H9 (cell line): Measurements from ENCODE around the gene ALDH9A1. TPM values are rescaled to one million over a fixed set of nuclear protein-coding genes. Genes with fewer than 3 reads are reported as not detected.
A peak's percentile ranks its signal among the peaks of the same experiment; 100 is the strongest.

Experiments used
- DNase-seq: peaks from one replicate; pipeline ENCODE4 v3.0.0-alpha.2; 2017
- H2AFZ ChIP-seq: one replicate; pipeline ENCODE4 v1.6.1; 2013; ENCODE audit warnings: mild to moderate bottlenecking, low read length, control low read depth, moderate library complexity
- H2AK5ac ChIP-seq: 2 replicates; pipeline ENCODE4 v1.6.1; 2013; ENCODE audit warnings: low read length, control low read depth, mixed read lengths; ENCODE audit not compliant: insufficient read length
- H2BK120ac ChIP-seq: one replicate; pipeline ENCODE4 v1.6.1; 2013; ENCODE audit warnings: low read depth, mild to moderate bottlenecking, low read length, control low read depth, inconsistent platforms; ENCODE audit not compliant: poor library complexity, severe bottlenecking
- H2BK12ac ChIP-seq: 2 replicates; pipeline ENCODE4 v1.6.1; 2013; ENCODE audit warnings: low read length, control low read depth, mixed read lengths, low read depth; ENCODE audit not compliant: insufficient read length
- H2BK15ac ChIP-seq: 2 replicates; pipeline ENCODE4 v1.6.1; 2013; ENCODE audit warnings: low read depth, low read length, control low read depth
- H2BK20ac ChIP-seq: one replicate; pipeline ENCODE4 v1.6.1; 2013; ENCODE audit warnings: low read depth, mild to moderate bottlenecking, low read length, control low read depth, inconsistent platforms; ENCODE audit not compliant: poor library complexity, severe bottlenecking
- H2BK5ac ChIP-seq: 2 replicates; pipeline ENCODE4 v1.6.1; 2013; ENCODE audit warnings: low read length, control low read depth, mixed read lengths; ENCODE audit not compliant: insufficient read length
- H3K14ac ChIP-seq: 2 replicates; pipeline ENCODE4 v1.6.1; 2013; ENCODE audit warnings: low read length, control low read depth; ENCODE audit not compliant: insufficient read depth
- H3K18ac ChIP-seq: 2 replicates; pipeline ENCODE4 v1.6.1; 2013; ENCODE audit warnings: low read depth, mild to moderate bottlenecking, mixed read lengths, low read length, control low read depth; ENCODE audit not compliant: insufficient read length
- H3K23ac ChIP-seq: 2 replicates; pipeline ENCODE4 v1.6.1; 2013; ENCODE audit warnings: low read length, control low read depth, mixed read lengths, low read depth; ENCODE audit not compliant: insufficient read length
- H3K23me2 ChIP-seq: 2 replicates; pipeline ENCODE4 v1.6.1; 2013; ENCODE audit warnings: low read depth, mild to moderate bottlenecking, mixed read lengths, low read length, control low read depth; ENCODE audit not compliant: insufficient read length, poor library complexity, severe bottlenecking
- H3K27ac ChIP-seq: 2 replicates; pipeline ENCODE4 v1.5.1; 2013; ENCODE audit warnings: low read length, control low read depth, mixed read lengths, low read depth; ENCODE audit not compliant: insufficient read length
- H3K27me3 ChIP-seq: 2 replicates; pipeline ENCODE4 v1.6.1; 2013; ENCODE audit warnings: low read length, control low read depth, inconsistent platforms; ENCODE audit not compliant: insufficient read depth
- H3K4ac ChIP-seq: 2 replicates; pipeline ENCODE4 v1.6.1; 2013; ENCODE audit warnings: low read depth, mild to moderate bottlenecking, control low read depth, inconsistent platforms, low read length, moderate library complexity
- H3K4me1 ChIP-seq: 2 replicates; pipeline ENCODE4 v1.6.1; 2013; ENCODE audit warnings: low read length, control low read depth, inconsistent platforms; ENCODE audit not compliant: insufficient read depth
- H3K4me2 ChIP-seq: 2 replicates; pipeline ENCODE4 v1.6.1; 2013; ENCODE audit warnings: low read length, control low read depth, mixed read lengths; ENCODE audit not compliant: insufficient read length, insufficient read depth
- H3K56ac ChIP-seq: 2 replicates; pipeline ENCODE4 v1.6.1; 2013; ENCODE audit warnings: low read depth, mild to moderate bottlenecking, mixed read lengths, low read length, control low read depth; ENCODE audit not compliant: insufficient read length
- H3K79me1 ChIP-seq: 2 replicates; pipeline ENCODE4 v1.6.1; 2013; ENCODE audit warnings: low read depth, mild to moderate bottlenecking, moderate library complexity, low read length, control low read depth, inconsistent platforms; ENCODE audit not compliant: insufficient read depth, poor library complexity, severe bottlenecking
- H3K79me2 ChIP-seq: 2 replicates; pipeline ENCODE4 v1.6.1; 2013; ENCODE audit warnings: low read length, control low read depth, inconsistent platforms; ENCODE audit not compliant: insufficient read depth
- H3K9ac ChIP-seq: 2 replicates; pipeline ENCODE4 v1.6.1; 2013; ENCODE audit warnings: low read length, control low read depth, mixed read lengths; ENCODE audit not compliant: insufficient read length; ENCODE audit errors: extremely low read depth
- H3K9me3 ChIP-seq: one replicate; pipeline ENCODE4 v1.6.1; 2013; ENCODE audit warnings: low read depth, low read length, inconsistent platforms; ENCODE audit not compliant: control insufficient read depth
- H3T11ph ChIP-seq: one replicate; pipeline ENCODE4 v1.6.1; 2013; ENCODE audit warnings: mild to moderate bottlenecking, low read length, control low read depth, inconsistent platforms
- H4K20me1 ChIP-seq: one replicate; pipeline ENCODE4 v1.6.1; 2013; ENCODE audit not compliant: control insufficient read depth, insufficient read length, insufficient read depth
- H4K5ac ChIP-seq: 2 replicates; pipeline ENCODE4 v1.6.1; 2013; ENCODE audit warnings: low read depth, mild to moderate bottlenecking, mixed read lengths, low read length, control low read depth; ENCODE audit not compliant: insufficient read length
- H4K8ac ChIP-seq: replicated peaks from 2 replicates; pipeline ENCODE4 v1.6.1; 2013; ENCODE audit warnings: low read length, control low read depth, mixed read lengths, low read depth; ENCODE audit not compliant: insufficient read length
- H4K91ac ChIP-seq: 2 replicates; pipeline ENCODE4 v1.6.1; 2013; ENCODE audit warnings: low read depth, mild to moderate bottlenecking, moderate library complexity, mixed read lengths, low read length, control low read depth; ENCODE audit not compliant: insufficient read length
- H3K27ac Mint-ChIP-seq, 3 experiments: 2 replicates in 2 of 3; 3 replicates in 1 of 3; pipeline ENCODE4 v1.8.0; 2020 to 2021; ENCODE audit warnings: mixed read lengths in 3 of 3, mild to moderate bottlenecking in 1 of 3, moderate library complexity in 1 of 3
- H3K27me3 Mint-ChIP-seq: 2 replicates; pipeline ENCODE4 v1.8.0; 2021; ENCODE audit warnings: low read depth, mild to moderate bottlenecking, moderate library complexity, mixed read lengths
- H3K36me3 Mint-ChIP-seq, 3 experiments: 2 replicates in 2 of 3; 3 replicates in 1 of 3; pipeline ENCODE4 v1.8.0; 2020 to 2021; ENCODE audit warnings: low read depth in 3 of 3, mixed read lengths in 3 of 3; ENCODE audit not compliant: insufficient read depth in 1 of 3
- H3K4me1 Mint-ChIP-seq, 2 experiments: 2 replicates each; pipeline ENCODE4 v1.8.0; 2020; ENCODE audit warnings: mixed read lengths in 2 of 2
- H3K4me3 Mint-ChIP-seq, 2 experiments: 2 replicates in 1 of 2; 3 replicates in 1 of 2; pipeline ENCODE4 v1.8.0; 2020 to 2021; ENCODE audit warnings: mild to moderate bottlenecking in 2 of 2, mixed read lengths in 2 of 2, moderate library complexity in 1 of 2
- H3K9me3 Mint-ChIP-seq, 2 experiments: 2 replicates in 1 of 2; 3 replicates in 1 of 2; pipeline ENCODE4 v1.8.0; 2020; ENCODE audit warnings: mild to moderate bottlenecking in 2 of 2, mixed read lengths in 2 of 2, moderate library complexity in 1 of 2
- CTCF ChIP-seq: fragments of 200-600 bp; sonication (generic); conservative IDR thresholded peaks from 3 replicates; pipeline ENCODE4 v1.8.0; 2021; ENCODE audit warnings: antibody characterized with exemption, mild to moderate bottlenecking
- WGBS: extraction: QIAGEN DNeasy Blood & Tissue Kit; methylation state at CpG from one replicate; pipeline ENCODE4 v1.1.7; 2013; ENCODE audit warnings: missing lambda C conversion rate, low lambda C conversion rate, mixed read lengths; ENCODE audit not compliant: insufficient read length; ENCODE audit errors: extremely low coverage; 5-methylcytosine and 5-hydroxymethylcytosine counted together
- total RNA-seq: library from RNA; stranded (reverse); gene quantifications from 2 replicates; pipeline ENCODE4 v1.2.1, GENCODE V29; 2021

ALDH9A1 gene
- total RNA-seq, 1 experiment from 2014 or later: 55.0 TPM

- H2BK12ac ChIP-seq: no peak overlapping the region
- no peak overlapping the region for H3K18ac ChIP-seq
- no peaks in the 10 kb centered on the region for H3K4me1 ChIP-seq
- Mint-ChIP-seq H3K27me3 (no peaks in the 10 kb centered on the region; the same call in 1 of the 2 replicates), H3K9me3 (peaks cover 10 to 11% of the 10 kb centered on the region in 2 experiments; a peak in 4 of 5 replicates), H3K4me3 (peak overlapping the region; percentile 28 to 63; a peak in 4 of 5 replicates), H3K4me1 (peaks cover 10 to 14% of the 10 kb centered on the region in 2 experiments), H3K36me3 (peaks cover 25 to 27% (median 27%) of the 10 kb centered on the region in 3 experiments), H3K27ac (no peak overlapping the region)
- H3T11ph ChIP-seq: no peak overlapping the region
- no peak for TF ChIP-seq CTCF
- no peak overlapping the region for H2BK20ac ChIP-seq
- no peak overlapping the region for H3K4ac ChIP-seq
- H3K56ac ChIP-seq: no peak overlapping the region
- no peak overlapping the region for H4K5ac ChIP-seq
- no peaks in the 10 kb centered on the region for H3K79me1 ChIP-seq
- H3K9ac ChIP-seq: no peak overlapping the region
- H3K4me2 ChIP-seq: peak overlapping the region; percentile 37
- no peak overlapping the region for H2BK5ac ChIP-seq
- no peak overlapping the region for H2AFZ ChIP-seq
- no peaks in the 10 kb centered on the region for H3K9me3 ChIP-seq
- H3K27me3 ChIP-seq: no peaks in the 10 kb centered on the region
- no peak overlapping the region for H2AK5ac ChIP-seq
- H4K20me1 ChIP-seq: no peaks in the 10 kb centered on the region
- no peak overlapping the region for H2BK15ac ChIP-seq
- no peak overlapping the region for H3K14ac ChIP-seq
- H3K27ac ChIP-seq: no peak overlapping the region
- no CpG with 5 or more reads among the region's 2 CpGs for WGBS
- no peak overlapping the region for H3K23ac ChIP-seq
- DNase-seq: no peak
- peaks cover 5% of the 10 kb centered on the region; the same call in 1 of the 2 replicates for H3K79me2 ChIP-seq
- no peak overlapping the region for H4K8ac ChIP-seq
- H2BK120ac ChIP-seq: no peak overlapping the region
- H3K23me2 ChIP-seq: no peaks in the 10 kb centered on the region
- no peak overlapping the region for H4K91ac ChIP-seq
These were observed 1.7 kb downstream of the ALDH9A1 start for GRCh38 chr1:165696625-165697100.
